Stimulated activated CD4-positive, alpha-beta T cell treated with anti-CD3 and anti-CD28 coated beads, TNF-alpha, amount 100 ng/mL, for 4 hours (primary cell): Measurements from ENCODE around the gene KDM8.
A peak's percentile ranks its signal among the peaks of the same experiment; 100 is the strongest.
"Not testable (repeated sequence)": the region's sequence is repeated elsewhere in the genome, so short reads cannot be mapped to it uniquely, and the experiment has no call there.

ENCODE experiments used
- DNase-seq, 3 experiments: peaks; one replicate each; pipeline ENCODE4 v3.0.0-alpha.2; 2020; ENCODE audit warnings: low read depth in 3 of 3

The KDM8 gene

DNA sequence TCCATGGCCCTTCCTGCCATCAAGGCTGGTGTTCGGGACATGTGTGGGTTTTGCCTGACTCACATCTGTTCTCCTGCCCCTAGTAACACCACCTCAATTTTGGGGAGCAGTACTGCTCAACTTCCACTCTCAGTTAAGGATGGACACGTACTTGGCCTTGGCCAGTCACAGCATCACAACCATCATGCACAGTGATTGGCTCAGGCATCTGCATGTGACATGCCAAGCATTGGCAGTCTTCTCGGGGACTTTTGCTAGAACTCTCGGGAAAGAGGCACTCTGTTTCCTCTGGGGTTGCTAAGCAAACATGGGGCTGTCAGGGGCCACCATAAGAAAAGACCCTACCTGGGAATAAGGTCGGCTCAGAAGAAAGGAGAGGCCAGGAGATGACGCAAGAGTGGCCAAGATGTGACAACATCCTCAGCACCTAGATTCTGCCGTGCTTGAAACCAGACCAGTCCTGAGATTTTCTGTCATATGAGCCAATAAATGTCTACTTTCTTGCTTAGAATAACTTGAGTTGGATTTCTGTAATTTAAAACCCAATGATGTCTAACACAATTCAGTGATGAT lies 11.9 kb upstream of the KDM8 start:
- DNase-seq, result no peak

DNA sequence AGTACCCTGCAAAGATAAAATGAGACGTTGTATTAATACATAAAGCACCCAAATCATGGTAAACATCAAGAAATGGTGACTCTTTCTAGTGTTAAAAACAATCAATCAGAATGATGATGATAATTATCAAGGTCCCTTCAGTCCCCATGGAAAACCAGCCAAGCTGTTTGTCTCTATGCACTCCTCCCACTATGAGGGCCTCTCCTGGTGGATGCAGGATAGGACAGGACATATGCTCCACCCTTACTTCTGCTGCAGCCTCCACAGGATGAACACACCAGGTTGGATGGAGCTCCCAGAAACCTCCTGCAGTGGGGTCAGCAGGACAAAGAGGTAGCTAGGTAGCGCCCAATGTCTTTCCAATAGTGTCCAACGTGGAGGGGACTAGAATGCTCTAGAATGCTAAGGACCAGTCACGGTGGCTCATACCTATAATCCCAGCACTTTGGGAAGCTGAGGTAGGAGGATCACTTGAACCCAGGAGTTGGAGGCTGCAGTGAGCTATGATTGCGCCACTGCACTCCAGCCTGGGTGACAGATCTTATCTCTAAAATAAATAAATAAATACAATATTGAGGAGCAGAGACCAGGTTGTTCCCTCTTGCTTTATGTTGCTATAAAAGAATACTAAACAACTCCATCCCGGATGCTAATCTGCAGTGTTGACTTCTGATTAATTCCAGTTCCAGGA lies 9.9 kb upstream of the KDM8 start:
- DNase-seq, result no peak

DNA sequence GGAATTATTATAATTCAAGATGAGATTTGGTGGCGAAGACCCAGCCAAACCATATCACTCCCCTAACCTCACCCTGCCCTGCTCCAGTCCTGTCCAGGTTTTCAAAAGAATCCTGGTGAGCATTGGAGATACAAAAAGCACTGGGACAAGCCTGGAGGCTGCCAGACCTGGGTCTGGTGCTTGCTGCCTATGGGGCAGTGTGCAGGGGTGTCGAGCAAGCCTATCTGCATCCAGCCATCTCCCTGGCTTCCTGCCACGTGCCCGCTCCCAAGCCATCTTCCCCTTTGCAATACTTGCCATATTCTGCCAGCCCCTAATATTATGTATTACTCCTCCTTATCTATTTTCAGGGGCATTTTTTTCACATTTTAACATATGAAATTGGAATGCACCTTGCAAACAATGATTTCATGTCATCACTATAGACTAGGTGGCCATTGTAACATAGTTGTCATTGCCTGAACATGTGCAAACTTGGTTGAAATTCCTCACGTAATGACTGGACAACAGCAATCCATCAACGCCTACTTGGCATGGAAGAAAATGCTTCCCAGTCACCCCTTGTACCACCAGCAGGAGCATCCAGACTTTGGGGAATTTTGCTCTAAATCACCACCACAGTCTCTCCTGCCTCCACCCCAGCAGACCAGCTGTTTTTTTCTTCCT lies 8.1 kb upstream of the KDM8 start:
- DNase-seq, result no peak

DNA sequence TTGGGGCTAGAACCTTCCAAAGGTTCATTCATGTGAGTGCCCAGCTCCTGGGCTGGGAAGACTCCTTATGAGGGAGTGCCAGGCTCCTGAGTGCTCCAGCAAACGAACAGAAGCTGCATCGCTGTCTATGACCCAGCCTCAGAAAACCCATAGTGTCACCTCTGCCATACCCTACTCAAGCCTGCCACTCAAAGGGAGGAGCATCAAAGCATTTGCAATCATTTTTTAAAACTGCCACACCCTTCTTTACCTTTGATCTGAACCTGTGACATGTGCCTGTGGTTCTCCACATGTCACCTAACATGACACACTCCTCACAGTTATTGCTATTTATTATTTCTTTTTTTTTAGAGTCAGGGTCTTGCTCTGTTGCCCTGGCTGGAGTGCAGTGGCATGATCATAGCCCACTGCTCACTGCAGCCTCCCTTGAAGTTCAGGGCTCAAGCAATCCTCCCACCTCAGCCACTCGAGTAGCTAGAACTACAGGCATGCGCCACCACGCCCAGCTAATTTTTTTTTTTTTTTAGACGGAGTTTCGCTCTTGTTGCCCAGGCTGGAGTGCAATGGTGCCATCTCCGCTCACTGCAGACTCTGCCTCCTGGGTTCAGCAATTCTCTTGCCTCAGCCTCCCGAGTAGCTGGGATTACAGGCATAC lies 7.3 kb upstream of the KDM8 start:
- no peak for DNase-seq

DNA sequence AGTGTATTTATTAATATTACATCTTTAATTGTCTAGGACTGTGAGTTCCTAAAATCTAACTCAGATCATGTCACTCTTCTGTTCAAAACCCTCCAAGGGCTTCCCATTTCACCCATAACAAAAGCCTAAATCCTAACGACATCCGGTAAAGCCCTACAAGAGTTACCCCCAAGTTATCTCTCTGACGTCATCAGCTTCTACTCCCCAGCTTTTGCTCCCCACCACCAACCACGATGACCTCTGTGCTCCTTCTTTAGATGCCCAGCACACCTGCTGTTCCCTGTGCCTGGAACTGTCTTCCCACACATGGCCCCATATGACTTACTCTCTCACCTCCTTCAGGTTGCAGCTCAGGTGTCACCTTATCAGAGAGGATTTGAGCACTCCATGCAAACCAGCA lies 6.3 kb upstream of the KDM8 start:
- no peak for DNase-seq

DNA sequence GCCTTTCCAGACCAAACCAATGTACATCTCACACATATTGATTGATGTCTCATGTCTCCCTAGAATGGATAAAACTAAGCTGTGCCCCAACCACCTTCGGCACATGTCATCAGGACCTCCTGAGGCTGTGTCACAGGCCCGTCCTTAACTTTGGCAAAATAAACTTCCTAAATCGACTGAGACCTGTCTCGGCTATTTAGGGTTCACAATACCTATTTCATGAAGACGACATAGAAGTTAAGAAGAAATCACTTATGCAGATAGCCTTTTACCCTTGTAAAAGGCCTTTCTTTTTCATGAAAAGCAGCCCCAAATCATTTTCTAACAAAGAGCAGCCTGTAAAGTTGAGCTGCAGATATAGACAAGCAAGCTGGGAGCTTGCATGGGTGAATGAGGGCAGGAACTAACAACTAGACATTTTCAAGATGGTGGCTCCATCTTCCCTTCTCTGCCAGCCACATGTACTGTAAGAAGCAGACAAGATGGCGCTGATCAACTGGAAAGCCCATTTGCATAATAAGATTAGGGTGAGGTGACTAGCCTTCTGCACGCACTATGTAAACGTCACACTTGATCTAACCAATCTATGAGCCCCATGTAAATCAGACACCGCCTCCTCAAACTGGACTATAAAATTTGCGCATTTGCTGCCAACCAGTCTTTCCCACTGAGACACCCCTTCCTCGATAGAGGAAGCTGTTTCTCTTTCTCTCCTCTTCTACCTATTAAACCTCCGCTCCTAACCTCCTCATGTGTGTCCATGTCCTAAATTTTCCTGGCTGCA lies 4.7 kb upstream of the KDM8 start:
- no peak for DNase-seq

DNA sequence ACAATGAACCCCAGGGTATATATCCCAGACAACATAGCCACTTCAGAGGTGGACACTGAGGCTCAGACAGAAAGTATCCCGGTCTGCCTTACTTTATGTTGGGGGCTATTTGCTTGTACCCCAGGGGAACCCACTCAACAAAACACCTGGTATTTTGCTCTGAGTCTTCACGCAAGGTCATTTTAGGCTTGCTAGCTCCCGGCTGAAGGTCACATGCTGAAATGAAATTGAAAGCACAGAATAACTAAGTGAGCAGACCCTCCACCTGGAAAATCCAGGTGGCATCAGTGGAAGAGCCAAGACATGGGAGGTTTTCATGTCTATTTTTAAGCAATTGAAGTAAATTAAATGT lies 4.1 kb upstream of the KDM8 start:
- no peak for DNase-seq

DNA sequence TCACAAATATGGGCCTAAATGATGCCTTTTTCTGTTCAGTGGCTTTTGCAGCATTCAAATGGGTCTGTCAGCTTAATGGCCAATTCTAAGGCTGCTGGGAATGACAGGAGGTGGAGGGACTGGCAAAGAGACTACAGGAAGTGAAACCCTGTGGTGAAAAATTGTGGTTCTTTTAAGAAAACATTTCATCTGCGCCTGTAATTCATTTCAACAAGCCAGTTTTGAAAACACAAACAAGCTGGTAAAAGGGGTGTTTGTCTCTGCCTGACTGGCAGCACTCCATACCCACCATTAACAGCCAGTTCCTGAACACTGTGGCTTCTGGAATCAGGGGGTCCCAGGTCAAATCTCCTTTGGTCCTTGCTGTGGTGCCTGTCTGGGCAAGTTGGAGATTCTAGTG lies 3.6 kb upstream of the KDM8 start:
- no peak for DNase-seq

DNA sequence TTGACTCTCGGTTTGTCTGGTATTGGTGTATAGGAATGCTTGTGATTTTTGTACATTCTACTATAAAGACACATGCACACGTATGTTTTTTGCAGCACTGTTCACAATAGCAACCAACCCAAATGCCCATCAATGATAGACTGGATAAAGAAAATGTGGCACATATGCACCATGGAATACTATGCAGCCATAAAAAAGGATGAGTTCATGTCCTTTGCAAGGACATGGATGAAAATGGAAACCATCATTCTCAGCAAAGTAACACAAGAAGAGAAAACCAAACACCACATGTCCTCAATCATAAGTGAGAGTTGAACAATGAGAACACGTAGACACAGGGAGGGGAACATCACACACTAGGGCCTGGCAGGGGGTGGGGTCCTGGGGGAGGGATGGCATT lies 2.4 kb upstream of the KDM8 start:
- not testable (repeated sequence) for DNase-seq

DNA sequence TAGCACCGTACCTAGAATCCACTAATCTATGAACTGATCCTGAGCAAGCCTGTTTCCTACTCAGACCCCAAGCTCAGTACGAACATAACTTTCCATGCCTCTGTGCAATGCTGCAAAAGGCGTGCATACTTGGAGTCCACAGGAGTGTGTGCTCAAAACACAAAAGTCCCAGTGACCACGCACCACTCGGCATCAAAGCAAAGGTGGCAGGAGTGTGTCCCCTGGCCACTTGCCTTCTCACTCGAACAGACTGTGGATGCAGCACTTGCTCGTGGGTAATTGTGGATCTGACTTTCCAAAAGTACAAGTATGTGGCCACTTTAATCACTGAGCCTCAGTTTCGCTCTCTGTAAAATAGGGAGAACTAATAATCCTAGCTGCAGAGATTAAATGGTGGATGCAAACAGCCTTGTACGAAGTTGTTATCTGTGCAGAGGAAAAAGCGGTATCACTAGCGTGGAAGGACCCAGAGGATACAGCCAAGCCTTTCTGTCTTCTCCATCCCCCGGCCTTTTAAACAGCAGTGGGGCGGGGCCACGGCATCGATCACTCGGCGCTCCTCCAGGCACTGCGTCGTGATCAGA lies 311 bp upstream of the KDM8 start:
- DNase-seq, result peak in 1 of 3 experiments; percentile 81

DNA sequence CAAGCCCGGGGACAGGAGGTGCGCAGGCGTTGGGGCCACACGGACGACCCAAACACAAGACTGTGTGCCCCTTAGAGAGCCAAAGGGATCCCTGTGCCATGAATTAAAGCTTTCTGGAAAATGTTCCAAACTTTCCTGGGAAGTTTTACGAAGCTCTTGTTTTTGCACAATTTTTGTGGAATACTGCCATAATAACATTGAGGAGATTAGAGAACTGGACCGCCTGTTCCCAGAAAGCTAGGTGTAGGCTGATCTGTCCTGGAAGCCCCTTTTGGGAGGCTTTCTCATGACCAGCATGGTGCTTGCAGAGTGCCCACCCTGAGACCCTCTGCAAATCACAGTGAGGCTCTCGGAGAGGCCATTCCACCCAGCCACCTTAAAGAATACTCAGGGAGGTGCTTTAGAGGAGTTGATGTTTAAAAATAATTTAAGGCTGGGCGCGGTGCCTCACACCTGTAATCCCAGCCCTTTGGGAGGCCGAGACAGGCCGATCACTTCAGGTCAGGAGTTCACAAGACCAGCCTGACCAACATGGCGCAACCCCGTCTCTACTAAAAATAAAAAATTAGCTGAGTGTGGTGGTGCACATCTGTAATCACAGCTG lies 1.1 kb downstream of the KDM8 start:
- DNase-seq, result no peak

DNA sequence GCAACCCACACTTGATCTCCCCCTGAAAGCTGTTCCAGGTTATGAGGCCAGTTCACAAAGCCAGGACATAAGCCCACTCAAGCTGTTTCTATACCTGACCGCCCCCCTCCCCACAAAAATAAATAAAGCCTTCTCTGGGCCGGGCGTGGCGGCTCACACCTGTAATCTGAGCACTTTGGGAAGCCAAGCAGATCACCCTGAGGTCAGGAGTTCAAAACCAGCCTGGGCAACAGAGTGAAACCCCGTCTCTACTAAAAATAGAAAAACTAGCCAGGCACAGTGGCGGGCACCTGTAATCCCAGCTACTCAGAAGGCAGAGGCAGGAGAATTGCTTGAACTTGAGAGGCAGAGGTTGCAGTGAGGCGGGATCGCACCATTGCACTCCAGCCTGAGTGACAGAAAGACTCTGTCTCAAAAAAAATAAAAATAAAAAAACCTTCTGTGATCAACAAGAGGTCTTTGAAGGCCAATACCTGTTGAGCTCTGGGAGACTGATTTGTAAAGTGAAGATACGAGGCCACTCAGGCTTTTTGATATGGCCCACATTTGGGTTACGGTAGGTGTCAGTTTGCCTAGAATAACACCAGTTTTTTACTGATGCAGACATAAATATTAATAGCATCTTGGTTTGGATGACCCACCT lies 2.2 kb downstream of the KDM8 start:
- DNase-seq, result no peak

DNA sequence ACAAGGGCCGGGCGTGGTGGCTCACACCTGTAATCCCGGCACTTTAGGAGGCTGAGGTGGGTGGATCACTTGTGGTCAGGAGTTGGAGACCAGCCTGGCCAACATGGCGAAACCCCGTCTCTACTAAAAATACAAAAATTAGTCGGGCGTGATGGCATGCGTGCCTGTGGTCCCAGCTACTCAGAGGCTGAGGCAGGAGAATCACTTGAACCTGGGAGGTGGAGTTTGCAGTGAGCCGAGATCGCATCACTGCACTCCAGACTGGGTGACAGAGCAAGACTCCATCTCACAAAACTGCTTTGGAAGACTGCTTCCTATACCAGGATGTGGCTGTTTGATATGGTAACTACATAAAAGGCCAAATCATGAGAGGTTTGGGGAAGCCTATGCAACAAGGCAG lies 3.8 kb downstream of the KDM8 start:
- not testable (repeated sequence) for DNase-seq

DNA sequence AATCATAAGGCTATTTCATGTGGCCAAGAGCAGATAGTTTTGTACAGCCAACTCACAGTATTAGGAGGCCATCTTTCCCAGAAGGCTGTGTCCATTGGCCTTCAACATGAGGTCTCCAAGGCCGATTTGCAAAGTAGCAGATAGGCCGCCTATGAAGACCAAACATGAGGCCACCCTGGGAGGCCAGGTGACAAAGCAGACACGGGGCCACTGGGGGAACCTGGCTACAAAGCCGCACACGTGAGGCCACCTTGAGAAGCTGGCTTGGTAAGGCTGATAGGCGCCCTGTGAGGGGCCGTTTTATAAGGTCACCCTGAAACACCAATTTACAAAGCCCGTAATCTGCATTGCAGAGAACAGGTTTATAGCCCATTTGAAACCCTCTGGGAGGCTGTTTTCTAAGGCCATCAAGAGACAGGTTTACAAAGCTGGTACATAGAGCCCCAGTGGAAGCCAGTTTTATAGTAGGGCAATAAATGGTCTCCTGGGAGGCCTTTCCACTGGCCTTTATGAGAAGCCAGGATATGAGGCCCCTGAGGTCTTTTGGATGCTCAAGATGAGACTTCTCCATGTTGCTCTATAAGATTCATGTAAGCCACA lies 4.9 kb downstream of the KDM8 start:
- DNase-seq, result no peak

DNA sequence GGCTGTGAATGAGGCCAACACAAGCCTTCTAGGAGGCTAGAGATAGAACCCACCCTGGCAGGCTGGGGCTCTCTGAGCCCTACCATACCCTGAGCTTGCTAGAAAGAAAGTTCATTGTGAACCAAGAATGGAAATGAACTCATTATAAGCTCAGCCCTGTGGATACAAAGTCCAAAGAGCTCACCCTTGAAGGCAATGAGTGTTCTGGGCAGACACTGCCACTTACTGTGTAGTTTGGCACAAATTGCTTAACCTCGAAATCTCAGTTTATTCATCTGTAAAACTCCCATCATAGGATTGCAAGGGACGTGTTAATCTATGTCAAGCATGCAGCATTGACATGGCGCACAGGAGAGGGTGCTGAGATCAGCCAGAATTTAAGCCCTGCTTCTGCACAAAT lies 5.5 kb downstream of the KDM8 start:
- DNase-seq, result no peak

DNA sequence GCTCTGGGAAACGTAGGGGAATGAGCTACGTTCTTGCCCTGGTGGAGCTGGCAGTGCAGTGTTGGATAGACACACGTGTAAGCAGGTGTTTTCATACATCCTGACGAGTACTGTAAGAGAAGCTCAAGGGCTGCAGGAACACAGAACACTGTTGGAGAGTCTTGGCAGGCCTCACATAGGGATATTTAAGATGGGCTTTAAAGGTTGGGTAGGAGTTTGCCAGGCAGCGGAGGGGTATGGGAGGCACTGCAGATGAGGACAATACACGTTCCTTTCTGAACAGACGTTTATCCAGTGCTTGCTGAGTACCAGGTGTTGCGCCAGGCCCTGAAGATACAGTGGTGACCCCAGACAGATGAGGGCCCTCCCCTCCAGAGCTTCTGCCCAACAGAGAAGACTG lies 6.3 kb downstream of the KDM8 start:
- DNase-seq, result no peak

DNA sequence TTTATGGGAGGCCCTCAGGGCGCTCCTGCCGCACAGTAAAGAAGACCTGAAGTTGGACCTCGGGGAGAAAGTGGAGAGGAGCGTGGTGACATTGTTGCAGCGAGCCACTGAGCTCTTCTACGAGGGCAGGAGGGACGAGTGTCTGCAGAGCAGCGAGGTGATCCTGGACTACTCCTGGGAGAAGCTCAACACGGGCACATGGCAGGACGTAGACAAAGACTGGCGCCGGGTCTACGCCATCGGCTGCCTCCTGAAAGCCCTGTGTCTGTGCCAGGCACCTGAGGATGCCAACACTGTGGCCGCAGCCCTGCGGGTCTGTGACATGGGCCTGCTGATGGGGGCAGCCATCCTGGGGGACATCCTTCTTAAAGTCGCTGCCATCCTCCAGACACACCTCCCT lies 6.8 kb downstream of the KDM8 start:
- DNase-seq, result no peak

DNA sequence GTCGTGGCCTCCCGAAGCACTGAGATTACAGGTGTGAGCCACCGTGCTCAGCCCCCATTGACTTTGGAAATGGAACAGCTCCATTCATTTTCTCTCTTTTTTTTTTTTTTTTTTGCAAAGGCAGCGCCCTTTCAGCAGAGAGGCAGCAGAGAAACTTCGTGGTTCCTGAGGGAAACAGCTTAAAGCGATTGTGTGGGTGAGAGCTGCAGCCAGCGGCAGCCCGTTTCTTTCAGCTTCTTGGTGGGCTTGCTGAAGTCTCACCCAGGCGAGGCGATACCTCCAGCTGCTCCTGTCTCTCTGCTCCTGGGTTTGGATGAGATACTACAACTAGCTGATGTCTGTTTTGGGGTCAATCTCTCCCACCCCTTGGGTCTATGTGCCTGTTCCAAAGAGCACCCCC lies 7.7 kb downstream of the KDM8 start:
- no peak for DNase-seq

DNA sequence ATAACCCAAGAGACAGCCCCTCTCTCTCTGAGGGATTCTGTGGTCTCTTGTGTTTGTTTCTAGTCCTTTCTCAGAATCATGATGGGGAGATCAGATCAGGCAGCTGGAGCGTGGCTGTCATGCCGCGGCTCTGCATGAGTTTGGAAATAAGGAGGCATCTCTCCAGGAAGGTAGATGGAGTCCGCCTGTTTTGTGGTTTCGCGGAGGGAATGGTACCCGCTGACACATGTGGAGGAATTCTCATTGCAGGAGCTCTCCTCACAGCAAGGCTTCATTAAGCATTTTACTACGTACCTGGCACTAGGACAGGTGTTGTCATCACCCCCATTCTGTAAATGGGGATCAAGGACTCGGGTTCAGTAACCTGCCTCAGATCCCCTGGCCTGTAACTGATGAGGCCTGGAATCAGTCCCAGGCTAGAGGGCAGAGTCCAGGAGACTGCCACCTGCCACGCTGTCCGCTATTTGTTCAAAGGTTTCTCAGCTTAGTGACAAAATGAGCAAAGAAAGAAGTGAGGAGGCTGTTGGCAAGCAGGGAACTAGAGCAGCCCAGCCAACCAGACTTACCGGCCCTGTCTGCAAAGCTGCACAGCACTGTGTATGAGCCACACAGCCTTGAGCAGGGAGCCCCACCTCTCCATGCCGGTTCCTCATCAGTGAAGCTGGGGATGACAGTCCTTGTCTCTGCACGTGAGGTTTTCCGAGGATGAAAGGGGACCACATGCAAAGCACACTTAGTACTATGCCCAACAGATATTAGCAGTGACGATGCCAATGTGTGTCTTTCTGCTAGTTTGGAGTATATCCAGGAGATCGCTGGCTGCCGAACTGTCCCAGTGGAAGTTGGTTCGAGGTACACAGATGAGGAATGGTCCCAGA lies 11.0 kb downstream of the KDM8 start:
- no peak for DNase-seq

DNA sequence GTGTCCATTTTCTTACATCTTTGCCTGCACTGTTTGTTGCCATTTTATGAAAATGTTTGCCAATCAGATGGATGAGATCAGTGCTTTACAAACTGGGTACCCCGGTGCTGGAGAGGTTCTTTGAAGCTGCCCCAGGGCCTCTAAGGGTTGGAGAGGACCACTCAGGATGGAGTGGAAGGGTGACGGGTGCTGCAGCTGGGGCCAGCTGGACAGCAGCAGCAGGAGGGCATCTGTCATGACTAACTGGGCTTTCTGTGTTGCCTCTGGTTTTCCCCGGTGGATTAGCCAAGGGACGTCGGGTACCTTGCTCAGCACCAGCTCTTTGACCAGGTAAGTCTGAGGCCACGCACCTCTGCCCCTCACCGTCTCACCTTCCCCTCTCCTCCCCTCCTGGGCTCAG lies 12.3 kb downstream of the KDM8 start:
- no peak for DNase-seq
